Mucosa of rectum (tissue), 2 donors: ENCODE results near the gene COPE.
"Not testable (repeated sequence)": the region's sequence is repeated elsewhere in the genome, so short reads cannot be mapped to it uniquely, and the experiment has no call there.

ENCODE experiments used
- H3K27ac ChIP-seq, 2 donors: one replicate each; pipeline ENCODE4 v1.7.0; 2013; ENCODE audit warnings: inconsistent platforms in 2 of 2, low read depth in 2 of 2, low read length in 2 of 2
- H3K27me3 ChIP-seq, 2 donors: one replicate each; pipeline ENCODE4 v1.7.0; 2013; ENCODE audit warnings: low read length in 2 of 2; ENCODE audit not compliant: control insufficient read depth in 2 of 2, insufficient read depth in 2 of 2
- H3K36me3 ChIP-seq, 2 donors: one replicate each; pipeline ENCODE4 v1.7.0; 2013; ENCODE audit warnings: low read length in 2 of 2; ENCODE audit not compliant: control insufficient read depth in 2 of 2, insufficient read depth in 2 of 2
- H3K4me1 ChIP-seq, 2 donors: one replicate each; pipeline ENCODE4 v1.7.0; 2013; ENCODE audit warnings: low read length in 2 of 2, mild to moderate bottlenecking in 1 of 2; ENCODE audit not compliant: control insufficient read depth in 2 of 2, insufficient read depth in 2 of 2
- H3K4me3 ChIP-seq, 2 donors: one replicate each; pipeline ENCODE4 v1.7.0; 2013; ENCODE audit warnings: low read length in 2 of 2
- H3K9ac ChIP-seq, 2 donors: one replicate each; pipeline ENCODE4 v1.7.0; 2013; ENCODE audit warnings: low read length in 2 of 2, low read depth in 1 of 2, mild to moderate bottlenecking in 1 of 2
- H3K9me3 ChIP-seq, 2 donors: one replicate each; pipeline ENCODE4 v1.7.0; 2013; ENCODE audit warnings: low read length in 2 of 2; ENCODE audit not compliant: control insufficient read depth in 2 of 2
- donor health status: healthy.
- donor health status: Normal muscosa, but diverticular disease.

COPE gene

GRCh38 chr19:18919086-18919899 is at the start of gene COPE, which contains the start of gene DDX49:
COPE (minus strand) TSS chr19:18919387; CDS start chr19:18919348, 39 bp downstream.
DDX49 (plus strand) TSS chr19:18919715; CDS start chr19:18919742, 27 bp downstream.
- Histone ChIP-seq H3K9ac (peak within 1 kb of the TSS; percentile 82 to 95), H3K36me3 (peaks cover 18 to 26% of the 10 kb centered on the region in 2 donors), H3K27me3 (no peaks in the 10 kb centered on the region), H3K4me1 (peaks cover 14 to 22% of the 10 kb centered on the region in 2 donors), H3K9me3 (no peaks in the 10 kb centered on the region), H3K27ac (peak within 1 kb of the TSS; percentile 86 to 89), H3K4me3 (peak within 1 kb of the TSS; percentile 85 to 98)

GRCh38 chr19:18967358-18968146 is 48.4 kb upstream of the COPE start:
- Histone ChIP-seq H3K36me3 (no peaks in the 10 kb centered on the region), H3K4me3 (no peak overlapping the region), H3K9ac (no peak overlapping the region), H3K9me3 (no peaks in the 10 kb centered on the region), H3K27ac (peak overlapping the region in 1 of 2 donors; percentile 23), H3K4me1 (peaks cover 0 to 4% of the 10 kb centered on the region in 2 donors), H3K27me3 (no peaks in the 10 kb centered on the region)

GRCh38 chr19:18966307-18966706 is 47.1 kb upstream of the COPE start:
- peaks cover 0 to 1% of the 10 kb centered on the region in 2 donors for H3K27me3 ChIP-seq
- H3K4me3 ChIP-seq, result no peak overlapping the region
- no peak overlapping the region for H3K27ac ChIP-seq
- H3K4me1 ChIP-seq, result no peaks in the 10 kb centered on the region
- H3K9ac ChIP-seq, result no peak overlapping the region
- H3K36me3 ChIP-seq, result no peaks in the 10 kb centered on the region
- H3K9me3 ChIP-seq, result no peaks in the 10 kb centered on the region

GRCh38 chr19:18964121-18964520 is 44.9 kb upstream of the COPE start:
- H3K27ac ChIP-seq, result no peak overlapping the region
- H3K9ac ChIP-seq, result no peak overlapping the region
- H3K4me3 ChIP-seq, result no peak overlapping the region
- H3K9me3 ChIP-seq, result no peaks in the 10 kb centered on the region
- H3K27me3 ChIP-seq, result peaks cover 0 to 2% of the 10 kb centered on the region in 2 donors
- H3K4me1 ChIP-seq, result no peaks in the 10 kb centered on the region
- H3K36me3 ChIP-seq, result no peaks in the 10 kb centered on the region

- H3K36me3 ChIP-seq, result no peaks in the 10 kb centered on the region
- H3K4me1 ChIP-seq, result no peaks in the 10 kb centered on the region
Observed at GRCh38 chr19:18961767-18962620, 42.8 kb upstream of the COPE start.

GRCh38 chr19:18960370-18960769 is 41.2 kb upstream of the COPE start:
- no peak overlapping the region for H3K27ac ChIP-seq
- H3K27me3 ChIP-seq, result peaks cover 0 to 2% of the 10 kb centered on the region in 2 donors
- no peak overlapping the region for H3K9ac ChIP-seq
- no peaks in the 10 kb centered on the region for H3K4me1 ChIP-seq
- H3K9me3 ChIP-seq, result no peaks in the 10 kb centered on the region
- H3K4me3 ChIP-seq, result no peak overlapping the region
- no peaks in the 10 kb centered on the region for H3K36me3 ChIP-seq

More at GRCh38 chr19:18961767-18962620, 42.8 kb upstream of the COPE start:
- Histone ChIP-seq H3K27ac (no peak overlapping the region), H3K9ac (no peak overlapping the region), H3K9me3 (no peaks in the 10 kb centered on the region), H3K27me3 (peaks cover 0 to 2% of the 10 kb centered on the region in 2 donors), H3K4me3 (no peak overlapping the region)

- no peak overlapping the region for H3K4me3 ChIP-seq
- no peak overlapping the region for H3K27ac ChIP-seq
- H3K27me3 ChIP-seq, result no peaks in the 10 kb centered on the region
- no peak overlapping the region for H3K9ac ChIP-seq
- H3K36me3 ChIP-seq, result no peaks in the 10 kb centered on the region
- H3K9me3 ChIP-seq, result no peaks in the 10 kb centered on the region
- H3K4me1 ChIP-seq, result no peaks in the 10 kb centered on the region
Observed at GRCh38 chr19:18955042-18955441, 35.9 kb upstream of the COPE start.

GRCh38 chr19:18954094-18954493 is 34.9 kb upstream of the COPE start:
- no peaks in the 10 kb centered on the region for H3K36me3 ChIP-seq
- H3K9me3 ChIP-seq, result no peaks in the 10 kb centered on the region
- no peak overlapping the region for H3K4me3 ChIP-seq
- H3K9ac ChIP-seq, result no peak overlapping the region
- no peak overlapping the region for H3K27ac ChIP-seq
- H3K27me3 ChIP-seq, result no peaks in the 10 kb centered on the region
- H3K4me1 ChIP-seq, result no peaks in the 10 kb centered on the region

- H3K36me3 ChIP-seq, H3K27me3 ChIP-seq, H3K9me3 ChIP-seq, H3K9ac ChIP-seq, H3K4me3 ChIP-seq, H3K4me1 ChIP-seq, H3K27ac ChIP-seq: not testable (repeated sequence)
Observed at GRCh38 chr19:18952364-18953003, 33.3 kb upstream of the COPE start.
